Right cardiac atrium (tissue), 5 donors: ENCODE measurements around the gene C16orf96. TPM values are rescaled to one million over a fixed set of nuclear protein-coding genes. Genes with fewer than 3 reads are reported as not detected.

Source experiments
- ATAC-seq, 2 donors: fragments of 200-7000 bp; cut with Tn5 transposase; one replicate each; pipeline versions ENCODE4 v1.8.0 to v1.9.1; 2020; ENCODE audit warnings: moderate library complexity in 2 of 2, mild to moderate bottlenecking in 1 of 2
- DNase-seq, 3 donors: peaks; one replicate each; pipeline ENCODE4 v3.0.0-alpha.2; 2020
- H3K27ac ChIP-seq: one replicate; pipeline ENCODE4 v1.5.1; 2013; ENCODE audit warnings: mild to moderate bottlenecking, low read length, control low read depth, moderate library complexity
- H3K27me3 ChIP-seq: one replicate; pipeline ENCODE4 v1.6.1; 2013; ENCODE audit not compliant: control insufficient read depth, insufficient read depth
- H3K4me1 ChIP-seq: one replicate; pipeline ENCODE4 v1.6.1; 2013; ENCODE audit warnings: low read length; ENCODE audit not compliant: control insufficient read depth, insufficient read depth
- H3K4me3 ChIP-seq: one replicate; pipeline ENCODE4 v1.5.1; 2013; ENCODE audit warnings: low read length, control low read depth
- H3K9me3 ChIP-seq: one replicate; pipeline ENCODE4 v1.6.1; 2013; ENCODE audit warnings: low read length; ENCODE audit not compliant: control insufficient read depth
- WGBS: extraction: QIAGEN DNeasy Blood & Tissue Kit; methylation state at CpG from one replicate; pipeline ENCODE4 v1.1.7; 2013; 5-methylcytosine and 5-hydroxymethylcytosine counted together
- intact Hi-C, 4 donors: fragments of 100-400 bp; cut with DNase I; formaldehyde crosslinking; loops; one replicate each; pipeline versions ENCODE4 v1.11.0 to v1.14.0; 2022 to 2023
- polyA plus RNA-seq: library from polyadenylated mRNA; stranded (reverse); fragments of 200-250 nt; gene quantifications from one replicate; pipeline ENCODE4 v1.2.3, GENCODE V29; 2013
- total RNA-seq, 4 donors: library from RNA; stranded (reverse); fragmentation: NEBNext Ultra II Directional; extraction: Animal tissue kit (Norgen Biotek cat#: 25700); gene quantifications; one replicate each; pipeline ENCODE4 v1.2.1, GENCODE V29; 2021
- donor health status: healthy with polysubstance abuse.
- donor health status: DM: no; HTN: yes; CAD: no.
- donor health status: DM: no; HTN: no; CAD: no.
- donor health status: DM: no; HTN: yes; CAD: no; lungs with severe emphysema.
- donor health status: DM: yes; HTN: yes; CAD: no.

C16orf96 gene
- total and polyA plus RNA-seq, 5 donors = 0.02 to 0.09 (median 0.08) TPM; not detected in 1

GRCh38 chr16:4513881-4514280 is 42.3 kb upstream of the C16orf96 start:
- ATAC-seq = no peak
- no peak for DNase-seq
- H3K4me3 ChIP-seq = no peak overlapping the region
- WGBS = 94% methylated on average over 7 of the region's 7 CpGs
- no peaks in the 10 kb centered on the region for H3K27me3 ChIP-seq
- peaks cover 16% of the 10 kb centered on the region for H3K4me1 ChIP-seq
- H3K27ac ChIP-seq = no peak overlapping the region
- intact Hi-C loops = loop anchor here in 3 of 4 donors (5.0 to 10.0 kb wide), 3 partner anchors 33 to 101 kb away; partner anchors contain the start of gene UBALD1 (in 1 of the 3)
- no peaks in the 10 kb centered on the region for H3K9me3 ChIP-seq

GRCh38 chr16:4514606-4515005 is 41.5 kb upstream of the C16orf96 start:
- DNase-seq (peak in 2 of 3 donors; percentile 39 to 73), ATAC-seq (peak; percentile 41 to 51)
- intact Hi-C loops = loop anchor here in 3 of 4 donors (5.0 to 10.0 kb wide), 3 partner anchors 33 to 100 kb away; partner anchors contain the start of gene UBALD1 (in 1 of the 3)
- peak overlapping the region; percentile 19 for H3K27ac ChIP-seq
- H3K9me3 ChIP-seq = no peaks in the 10 kb centered on the region
- H3K4me1 ChIP-seq = peaks cover 17% of the 10 kb centered on the region
- H3K27me3 ChIP-seq = no peaks in the 10 kb centered on the region
- no peak overlapping the region for H3K4me3 ChIP-seq
- 36% methylated on average over 7 of the region's 7 CpGs for WGBS

- Histone ChIP-seq H3K27ac (peak overlapping the region; percentile 46), H3K4me1 (peaks cover 17% of the 10 kb centered on the region), H3K27me3 (no peaks in the 10 kb centered on the region), H3K4me3 (no peak overlapping the region), H3K9me3 (no peaks in the 10 kb centered on the region)
- intact Hi-C loops = loop anchor here in 2 of 4 donors (10.0 kb wide), 2 partner anchors 69 to 99 kb away; partner anchors contain the start of gene UBALD1 (in 1 of the 2)
- ATAC-seq (peak in 1 of 2 donors; percentile 13), DNase-seq (no peak)
- WGBS = 36% methylated on average over 5 of the region's 5 CpGs
Measured at GRCh38 chr16:4515611-4516233, 40.4 kb upstream of the C16orf96 start.

- no peak overlapping the region for H3K27ac ChIP-seq
- peak in 1 of 2 donors; percentile 8 for ATAC-seq
- WGBS = 66% methylated on average over 12 of the region's 12 CpGs
- no peaks in the 10 kb centered on the region for H3K27me3 ChIP-seq
- intact Hi-C loops = loop anchor here in 2 of 4 donors (10.0 kb wide), 2 partner anchors 67 to 97 kb away; partner anchors contain the start of gene UBALD1 (in 1 of the 2)
- no peak overlapping the region for H3K4me3 ChIP-seq
- H3K9me3 ChIP-seq = no peaks in the 10 kb centered on the region
- peaks cover 16% of the 10 kb centered on the region for H3K4me1 ChIP-seq
- no peak for DNase-seq
Measured at GRCh38 chr16:4517812-4518680, 38.1 kb upstream of the C16orf96 start.

GRCh38 chr16:4519274-4520058 is 36.7 kb upstream of the C16orf96 start:
- no peak overlapping the region for H3K27ac ChIP-seq
- H3K4me1 ChIP-seq = peaks cover 18% of the 10 kb centered on the region
- DNase-seq (no peak), ATAC-seq (no peak)
- H3K9me3 ChIP-seq = no peaks in the 10 kb centered on the region
- no peaks in the 10 kb centered on the region for H3K27me3 ChIP-seq
- intact Hi-C loops = loop anchor here in 2 of 4 donors (10.0 kb wide), 2 partner anchors 65 to 95 kb away; partner anchors contain the start of gene UBALD1 (in 1 of the 2)
- WGBS = 88% methylated on average over 15 of the region's 15 CpGs
- H3K4me3 ChIP-seq = no peak overlapping the region

GRCh38 chr16:4520913-4521312 is 35.2 kb upstream of the C16orf96 start:
- Histone ChIP-seq H3K27me3 (no peaks in the 10 kb centered on the region), H3K4me1 (peaks cover 19% of the 10 kb centered on the region), H3K4me3 (no peak overlapping the region), H3K9me3 (no peaks in the 10 kb centered on the region), H3K27ac (no peak overlapping the region)
- 82% methylated on average over 7 of the region's 7 CpGs for WGBS
- intact Hi-C loops = no loop called here
- no peak for DNase-seq
- ATAC-seq = no peak

- H3K9me3 ChIP-seq = no peaks in the 10 kb centered on the region
- intact Hi-C loops = no loop called here
- peak overlapping the region; percentile 57 for H3K27ac ChIP-seq
- DNase-seq (peak; percentile 65 to 85 (median 76)), ATAC-seq (peak; percentile 29 to 43)
- no peak overlapping the region for H3K4me3 ChIP-seq
- H3K4me1 ChIP-seq = peaks cover 22% of the 10 kb centered on the region
- H3K27me3 ChIP-seq = no peaks in the 10 kb centered on the region
- WGBS = 43% methylated on average over 8 of the region's 8 CpGs
Measured at GRCh38 chr16:4522051-4522581, 34.0 kb upstream of the C16orf96 start.

GRCh38 chr16:4523686-4524085 is 32.5 kb upstream of the C16orf96 start:
- ATAC-seq (no peak), DNase-seq (no peak)
- Histone ChIP-seq H3K4me3 (no peak overlapping the region), H3K27me3 (no peaks in the 10 kb centered on the region), H3K9me3 (no peaks in the 10 kb centered on the region), H3K27ac (peak overlapping the region; percentile 12), H3K4me1 (peaks cover 22% of the 10 kb centered on the region)
- 88% methylated on average over 4 of the region's 4 CpGs for WGBS
- intact Hi-C loops = no loop called here

GRCh38 chr16:4524571-4524970 is 31.6 kb upstream of the C16orf96 start:
- DNase-seq (no peak), ATAC-seq (no peak)
- H3K27me3 ChIP-seq = no peaks in the 10 kb centered on the region
- peaks cover 21% of the 10 kb centered on the region for H3K4me1 ChIP-seq
- H3K9me3 ChIP-seq = no peaks in the 10 kb centered on the region
- H3K27ac ChIP-seq = no peak overlapping the region
- no peak overlapping the region for H3K4me3 ChIP-seq
- intact Hi-C loops = no loop called here

- DNase-seq (no peak), ATAC-seq (peak in 1 of 2 donors; percentile 7)
- Histone ChIP-seq H3K27me3 (no peaks in the 10 kb centered on the region), H3K27ac (no peak overlapping the region), H3K4me3 (no peak overlapping the region), H3K4me1 (peaks cover 20% of the 10 kb centered on the region), H3K9me3 (no peaks in the 10 kb centered on the region)
- 52% methylated on average over 7 of the region's 7 CpGs for WGBS
- intact Hi-C loops = loop anchor here in 1 of 4 donors (5.0 kb wide), 1 partner anchor 48 kb away; the partner anchor contains the start of gene HMOX2
Measured at GRCh38 chr16:4525069-4525468, 31.1 kb upstream of the C16orf96 start.
